Measurements from ENCODE around the gene APBA1. TPM values are rescaled to one million over a fixed set of nuclear protein-coding genes. Genes with fewer than 3 reads are reported as not detected.

The APBA1 gene
- total RNA-seq, 1 experiment from 2014 or later, result 1.8 TPM

GRCh38 chr9:69516353-69517322 is 155.5 kb downstream of the APBA1 start:
- H2BK120ac ChIP-seq (ENCODE audit: low read depth, low read length, poor library complexity, severe bottlenecking), result no peak overlapping the region
- no peak overlapping the region for H3K27ac Mint-ChIP-seq
- H2BK20ac ChIP-seq (ENCODE audit: low read depth, low read length, poor library complexity, severe bottlenecking), result no peak overlapping the region
- no CpG with 5 or more reads among the region's 111 CpGs for WGBS (ENCODE audit: extremely low coverage, insufficient read length, low lambda C conversion rate)
- no peak overlapping the region for H3K9ac ChIP-seq (ENCODE audit: extremely low read depth, insufficient read length, low read length)
- H2BK15ac ChIP-seq (ENCODE audit: low read depth, low read length), result no peak overlapping the region
- no peak overlapping the region for H3K18ac ChIP-seq (ENCODE audit: insufficient read length, low read depth, low read length)
- H3K56ac ChIP-seq (ENCODE audit: insufficient read length, low read depth, low read length), result no peak overlapping the region
- H3K36me3 Mint-ChIP-seq (ENCODE audit: insufficient read depth in 1 of 3, low read depth in 3 of 3), result no peaks in the 10 kb centered on the region; a peak in 1 of 7 replicates
- H2AK5ac ChIP-seq (ENCODE audit: insufficient read length, low read length), result no peak overlapping the region
- no peaks in the 10 kb centered on the region for H3K79me2 ChIP-seq (ENCODE audit: insufficient read depth, low read length)
- H3K9me3 ChIP-seq (ENCODE audit: control insufficient read depth, low read depth, low read length), result no peaks in the 10 kb centered on the region
- H4K5ac ChIP-seq (ENCODE audit: insufficient read length, low read depth, low read length), result no peak overlapping the region
- no peaks in the 10 kb centered on the region for H4K20me1 ChIP-seq (ENCODE audit: control insufficient read depth, insufficient read depth, insufficient read length)
- H2AFZ ChIP-seq (ENCODE audit: low read length), result no peak overlapping the region
- no peaks in the 10 kb centered on the region for H3K27me3 Mint-ChIP-seq (ENCODE audit: low read depth)
- H3K27ac ChIP-seq (ENCODE audit: insufficient read length, low read depth, low read length), result no peak overlapping the region
- no peaks in the 10 kb centered on the region for H3K27me3 ChIP-seq (ENCODE audit: insufficient read depth, low read length)
- no peak overlapping the region for H2BK12ac ChIP-seq (ENCODE audit: insufficient read length, low read depth, low read length)
- H3K4me3 Mint-ChIP-seq, result no peak overlapping the region
- no peak overlapping the region for H3T11ph ChIP-seq (ENCODE audit: low read length)
- TF ChIP-seq, protein P1, sequence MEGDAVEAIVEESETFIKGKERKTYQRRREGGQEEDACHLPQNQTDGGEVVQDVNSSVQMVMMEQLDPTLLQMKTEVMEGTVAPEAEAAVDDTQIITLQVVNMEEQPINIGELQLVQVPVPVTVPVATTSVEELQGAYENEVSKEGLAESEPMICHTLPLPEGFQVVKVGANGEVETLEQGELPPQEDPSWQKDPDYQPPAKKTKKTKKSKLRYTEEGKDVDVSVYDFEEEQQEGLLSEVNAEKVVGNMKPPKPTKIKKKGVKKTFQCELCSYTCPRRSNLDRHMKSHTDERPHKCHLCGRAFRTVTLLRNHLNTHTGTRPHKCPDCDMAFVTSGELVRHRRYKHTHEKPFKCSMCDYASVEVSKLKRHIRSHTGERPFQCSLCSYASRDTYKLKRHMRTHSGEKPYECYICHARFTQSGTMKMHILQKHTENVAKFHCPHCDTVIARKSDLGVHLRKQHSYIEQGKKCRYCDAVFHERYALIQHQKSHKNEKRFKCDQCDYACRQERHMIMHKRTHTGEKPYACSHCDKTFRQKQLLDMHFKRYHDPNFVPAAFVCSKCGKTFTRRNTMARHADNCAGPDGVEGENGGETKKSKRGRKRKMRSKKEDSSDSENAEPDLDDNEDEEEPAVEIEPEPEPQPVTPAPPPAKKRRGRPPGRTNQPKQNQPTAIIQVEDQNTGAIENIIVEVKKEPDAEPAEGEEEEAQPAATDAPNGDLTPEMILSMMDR (conservative IDR thresholded peaks at IDR 0.05), result no peak
- no peak overlapping the region for H3K14ac ChIP-seq (ENCODE audit: insufficient read depth, low read length)
- H3K4me2 ChIP-seq (ENCODE audit: insufficient read depth, insufficient read length, low read length), result no peak overlapping the region
- no peaks in the 10 kb centered on the region for H3K23me2 ChIP-seq (ENCODE audit: insufficient read length, low read depth, low read length, poor library complexity, severe bottlenecking)
- H3K23ac ChIP-seq (ENCODE audit: insufficient read length, low read depth, low read length), result no peak overlapping the region
- H2BK5ac ChIP-seq (ENCODE audit: insufficient read length, low read length), result no peak overlapping the region
- H3K4ac ChIP-seq (ENCODE audit: low read depth, low read length), result no peak overlapping the region
- H3K4me1 Mint-ChIP-seq, result peaks cover 0 to 9% of the 10 kb centered on the region in 2 experiments; a peak in 3 of 4 replicates
- no peak overlapping the region for H4K91ac ChIP-seq (ENCODE audit: insufficient read length, low read depth, low read length)
- H3K9me3 Mint-ChIP-seq, result no peaks in the 10 kb centered on the region
- no peak for DNase-seq
- no peak overlapping the region for H4K8ac ChIP-seq (replicated peaks; ENCODE audit: insufficient read length, low read depth, low read length)
- H3K4me1 ChIP-seq (ENCODE audit: insufficient read depth, low read length), result no peaks in the 10 kb centered on the region
- no peaks in the 10 kb centered on the region for H3K79me1 ChIP-seq (ENCODE audit: insufficient read depth, low read depth, low read length, poor library complexity, severe bottlenecking)

All from H9 (cell line).